Endothelial cell (in vitro differentiated cells): ENCODE results near the gene TRAPPC3L. TPM values are rescaled to one million over a fixed set of nuclear protein-coding genes. Genes with fewer than 3 reads are reported as not detected.

Experiments used
- DNase-seq: peaks from one replicate; pipeline ENCODE4 v3.0.0; 2021; ENCODE audit warnings: low spot score
- H3K27ac Mint-ChIP-seq: one replicate; pipeline ENCODE4 v1.8.0; 2021; ENCODE audit warnings: mixed read lengths, inconsistent platforms; ENCODE audit not compliant: unreplicated experiment
- H3K27me3 Mint-ChIP-seq: one replicate; pipeline ENCODE4 v1.8.0; 2021; ENCODE audit warnings: mild to moderate bottlenecking, moderate library complexity, mixed read lengths, inconsistent platforms; ENCODE audit not compliant: unreplicated experiment
- H3K36me3 Mint-ChIP-seq: one replicate; pipeline ENCODE4 v1.8.0; 2021; ENCODE audit warnings: mild to moderate bottlenecking, low read depth, mixed read lengths, inconsistent platforms; ENCODE audit not compliant: unreplicated experiment
- H3K4me1 Mint-ChIP-seq: one replicate; pipeline ENCODE4 v1.8.0; 2021; ENCODE audit warnings: mild to moderate bottlenecking, mixed read lengths, inconsistent platforms; ENCODE audit not compliant: unreplicated experiment
- H3K4me3 Mint-ChIP-seq: one replicate; pipeline ENCODE4 v1.8.0; 2021; ENCODE audit warnings: mild to moderate bottlenecking, mixed read lengths, inconsistent platforms; ENCODE audit not compliant: unreplicated experiment
- H3K9me3 Mint-ChIP-seq: one replicate; pipeline ENCODE4 v1.8.0; 2021; ENCODE audit warnings: mixed read lengths, inconsistent platforms; ENCODE audit not compliant: unreplicated experiment
- total RNA-seq: library from RNA; stranded (reverse); fragmentation: NEBNext Ultra II Directional; extraction: Animal tissue kit (Norgen Biotek cat#: 25700); gene quantifications from one replicate; pipeline ENCODE4 v1.2.1, GENCODE V29; 2021; ENCODE audit not compliant: unreplicated experiment
- TF ChIP-seq, protein P1 (sequence below): fragments of 200-600 bp; sonication (generic); IDR thresholded peaks from one replicate; pipeline ENCODE4 v1.5.0; 2021; ENCODE audit warnings: antibody characterized with exemption; ENCODE audit not compliant: unreplicated experiment

Gene TRAPPC3L
- total RNA-seq, 1 donor from 2014 or later: not detected

DNA sequence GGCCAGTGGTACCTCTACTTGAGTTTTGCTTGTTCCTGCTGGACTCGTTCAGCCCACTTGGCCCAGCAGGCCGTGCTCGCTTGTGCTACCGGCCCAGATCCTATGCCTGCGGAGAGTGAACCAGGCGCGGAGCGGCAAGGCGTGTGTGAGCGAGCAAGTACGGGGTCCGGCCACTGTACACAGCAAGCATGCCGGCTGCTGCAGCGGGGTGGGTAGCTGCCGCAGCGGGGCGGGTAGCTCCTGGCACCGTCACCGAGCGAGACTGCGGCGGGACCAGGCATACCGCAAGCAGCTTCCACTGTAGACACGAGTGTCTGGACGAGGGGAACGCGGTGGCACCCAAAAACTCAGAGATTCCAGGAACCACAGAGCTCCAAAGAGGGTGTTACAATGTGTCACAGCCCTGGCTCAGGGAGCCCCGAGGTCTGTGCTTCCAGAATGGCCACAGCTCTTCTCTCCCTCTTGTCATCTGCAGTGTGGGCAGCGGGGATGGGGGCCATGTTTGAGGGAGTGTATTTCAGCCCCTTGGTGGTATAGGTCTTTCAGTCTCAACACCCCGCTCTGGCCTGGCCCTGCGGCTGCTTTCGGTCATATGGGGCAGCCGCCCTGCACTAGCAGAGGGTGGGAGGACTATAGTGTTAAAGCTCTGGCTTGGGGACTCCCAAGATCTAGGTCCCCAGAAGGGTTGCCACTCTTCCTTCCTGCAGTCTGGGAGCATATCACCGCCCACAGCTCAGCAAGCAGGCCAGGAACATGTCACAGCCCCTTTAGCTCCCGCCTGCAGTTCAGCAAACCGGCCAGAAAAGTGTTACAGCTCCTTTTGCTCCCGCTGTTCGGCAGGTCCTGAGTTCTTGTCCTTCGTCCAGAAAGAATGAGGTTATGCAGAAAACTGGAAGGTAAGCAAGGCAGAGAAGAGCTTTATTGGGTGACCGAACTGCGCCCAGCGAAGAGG lies 19.7 kb upstream of the TRAPPC3L start:
- no peak overlapping the region for H3K27ac Mint-ChIP-seq

DNA sequence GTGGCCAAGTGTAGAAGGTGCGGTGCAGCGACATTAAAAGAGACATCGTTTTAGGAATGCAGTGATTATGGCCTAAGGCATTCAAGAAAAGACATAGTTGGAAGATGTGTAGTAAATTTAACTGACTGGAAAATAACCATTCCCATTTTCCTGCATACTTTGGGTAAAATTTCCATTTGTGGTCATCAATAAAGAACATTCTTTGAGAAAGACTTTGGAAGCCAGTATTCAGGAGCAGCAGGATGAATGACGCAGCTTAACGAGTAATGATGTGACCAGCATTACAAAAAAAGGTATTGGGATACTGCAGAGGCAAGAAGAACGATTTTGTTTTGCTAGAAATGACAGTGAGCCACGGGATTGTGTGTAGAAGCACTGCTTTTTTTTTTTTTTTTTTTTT lies 18.8 kb upstream of the TRAPPC3L start:
- H3K27ac Mint-ChIP-seq: peak overlapping the region; percentile 11
- TF ChIP-seq, protein P1, sequence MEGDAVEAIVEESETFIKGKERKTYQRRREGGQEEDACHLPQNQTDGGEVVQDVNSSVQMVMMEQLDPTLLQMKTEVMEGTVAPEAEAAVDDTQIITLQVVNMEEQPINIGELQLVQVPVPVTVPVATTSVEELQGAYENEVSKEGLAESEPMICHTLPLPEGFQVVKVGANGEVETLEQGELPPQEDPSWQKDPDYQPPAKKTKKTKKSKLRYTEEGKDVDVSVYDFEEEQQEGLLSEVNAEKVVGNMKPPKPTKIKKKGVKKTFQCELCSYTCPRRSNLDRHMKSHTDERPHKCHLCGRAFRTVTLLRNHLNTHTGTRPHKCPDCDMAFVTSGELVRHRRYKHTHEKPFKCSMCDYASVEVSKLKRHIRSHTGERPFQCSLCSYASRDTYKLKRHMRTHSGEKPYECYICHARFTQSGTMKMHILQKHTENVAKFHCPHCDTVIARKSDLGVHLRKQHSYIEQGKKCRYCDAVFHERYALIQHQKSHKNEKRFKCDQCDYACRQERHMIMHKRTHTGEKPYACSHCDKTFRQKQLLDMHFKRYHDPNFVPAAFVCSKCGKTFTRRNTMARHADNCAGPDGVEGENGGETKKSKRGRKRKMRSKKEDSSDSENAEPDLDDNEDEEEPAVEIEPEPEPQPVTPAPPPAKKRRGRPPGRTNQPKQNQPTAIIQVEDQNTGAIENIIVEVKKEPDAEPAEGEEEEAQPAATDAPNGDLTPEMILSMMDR: no peak
- H3K27me3 Mint-ChIP-seq: peaks cover 11% of the 10 kb centered on the region
- peak overlapping the region; percentile 27 for H3K4me3 Mint-ChIP-seq
- no peaks in the 10 kb centered on the region for H3K9me3 Mint-ChIP-seq
- H3K4me1 Mint-ChIP-seq: peaks cover 24% of the 10 kb centered on the region
- no peak for DNase-seq
- peaks cover 7% of the 10 kb centered on the region for H3K36me3 Mint-ChIP-seq

More for the DNA sequence above, 19.7 kb upstream of the TRAPPC3L start:
- TF ChIP-seq, protein P1: no peak
- DNase-seq: no peak
- H3K4me1 Mint-ChIP-seq: peaks cover 31% of the 10 kb centered on the region
- H3K4me3 Mint-ChIP-seq: no peak overlapping the region
- peaks cover 12% of the 10 kb centered on the region for H3K27me3 Mint-ChIP-seq
- no peaks in the 10 kb centered on the region for H3K9me3 Mint-ChIP-seq
- H3K36me3 Mint-ChIP-seq: peaks cover 7% of the 10 kb centered on the region

GRCh38 chr6:116563830-116564229 lies 18.3 kb upstream of the TRAPPC3L start:
- Mint-ChIP-seq H3K27me3 (peaks cover 8% of the 10 kb centered on the region), H3K27ac (no peak overlapping the region), H3K4me3 (no peak overlapping the region), H3K4me1 (peaks cover 19% of the 10 kb centered on the region), H3K9me3 (no peaks in the 10 kb centered on the region), H3K36me3 (peaks cover 7% of the 10 kb centered on the region)
- TF ChIP-seq, protein P1: no peak
- no peak for DNase-seq

DNA sequence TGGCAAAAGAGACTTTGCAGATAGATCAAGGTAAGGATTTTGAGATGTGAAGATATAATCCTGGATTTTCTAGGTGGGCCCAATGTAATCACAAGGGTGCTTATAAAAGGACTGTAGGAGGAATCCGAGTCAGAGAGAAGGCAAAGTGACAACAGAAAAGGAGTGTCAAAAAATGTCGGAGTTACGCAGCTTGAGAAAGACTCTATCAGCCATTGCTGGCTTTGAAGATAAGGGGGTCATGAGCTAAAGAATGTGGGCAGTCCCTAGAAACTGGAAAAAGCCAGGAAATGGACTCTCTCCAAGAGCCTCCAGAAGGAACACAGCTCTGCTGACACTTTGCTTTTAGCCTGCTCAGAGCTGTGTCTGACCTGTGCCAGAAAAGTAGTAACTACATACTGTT lies 17.1 kb upstream of the TRAPPC3L start:
- no peak overlapping the region for H3K4me3 Mint-ChIP-seq
- no peak for DNase-seq
- H3K27ac Mint-ChIP-seq: peak overlapping the region; percentile 86
- H3K36me3 Mint-ChIP-seq: peaks cover 7% of the 10 kb centered on the region
- H3K9me3 Mint-ChIP-seq: no peaks in the 10 kb centered on the region
- H3K4me1 Mint-ChIP-seq: peaks cover 12% of the 10 kb centered on the region
- peaks cover 8% of the 10 kb centered on the region for H3K27me3 Mint-ChIP-seq
- TF ChIP-seq, protein P1: no peak

DNA sequence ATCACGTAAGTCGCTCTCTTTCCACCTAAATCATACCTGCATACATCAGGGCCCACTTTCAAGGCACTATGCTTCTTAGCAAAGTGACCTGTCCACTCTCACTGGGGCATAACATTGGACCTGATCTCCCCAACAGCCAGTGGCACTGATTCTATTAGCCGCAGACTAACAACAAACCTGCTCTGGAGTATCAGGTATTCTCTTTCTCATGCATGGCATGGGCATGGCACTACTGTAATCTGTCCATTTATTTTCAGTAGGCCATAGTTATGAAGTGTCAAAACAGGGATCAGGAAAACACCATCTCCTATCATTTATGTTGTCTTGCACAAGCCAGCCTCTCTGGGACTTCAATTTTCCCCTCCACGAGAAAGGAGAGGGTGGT lies 16.5 kb upstream of the TRAPPC3L start:
- H3K27ac Mint-ChIP-seq: no peak overlapping the region
- H3K4me3 Mint-ChIP-seq: no peak overlapping the region
- peaks cover 7% of the 10 kb centered on the region for H3K36me3 Mint-ChIP-seq
- peaks cover 8% of the 10 kb centered on the region for H3K27me3 Mint-ChIP-seq
- DNase-seq: no peak
- peaks cover 11% of the 10 kb centered on the region for H3K4me1 Mint-ChIP-seq
- no peaks in the 10 kb centered on the region for H3K9me3 Mint-ChIP-seq
- TF ChIP-seq, protein P1: no peak
